Kidney (tissue), 14 donors: ENCODE measurements around the gene SLC23A2. TPM values are rescaled to one million over a fixed set of nuclear protein-coding genes. Genes with fewer than 3 reads are reported as not detected.
A peak's percentile ranks its signal among the peaks of the same experiment; 100 is the strongest.

Experiments
- DNase-seq, 5 donors: peaks; one replicate each; pipeline ENCODE4 v3.0.0-alpha.2; 2013 to 2020
- FAIRE-seq: peaks from 2 replicates; lab custom pipeline; 2012; peaks lifted over from hg19 to GRCh38; lab: Jason Lieb, UNC
- H3K27ac ChIP-seq, 2 donors: one replicate each; pipeline ENCODE4 v1.7.0; 2013; ENCODE audit warnings: low read depth in 2 of 2, low read length in 2 of 2, inconsistent platforms in 1 of 2
- H3K27me3 ChIP-seq: one replicate; pipeline ENCODE4 v1.7.1; 2013; ENCODE audit warnings: low read length, inconsistent platforms; ENCODE audit not compliant: control insufficient read depth, insufficient read depth
- H3K36me3 ChIP-seq, 3 donors: one replicate each; pipeline versions ENCODE4 v1.7.0 to v1.7.1; 2013; ENCODE audit warnings: low read length in 3 of 3, control low read depth in 1 of 3, inconsistent platforms in 1 of 3; ENCODE audit not compliant: insufficient read depth in 3 of 3, control insufficient read depth in 2 of 3
- H3K4me1 ChIP-seq, 3 donors: one replicate each; pipeline versions ENCODE4 v1.7.0 to v1.7.1; 2013; ENCODE audit warnings: low read length in 3 of 3, inconsistent platforms in 1 of 3, low read depth in 1 of 3; ENCODE audit not compliant: control insufficient read depth in 2 of 3, insufficient read depth in 2 of 3
- H3K4me3 ChIP-seq, 3 donors: one replicate each; pipeline versions ENCODE4 v1.7.0 to v1.8.1; 2013; ENCODE audit warnings: low read length in 3 of 3, control low read depth in 1 of 3, inconsistent platforms in 1 of 3
- H3K9ac ChIP-seq, 3 donors: one replicate each; pipeline versions ENCODE4 v1.7.0 to v1.7.1; 2013; ENCODE audit warnings: low read length in 3 of 3, control low read depth in 1 of 3, inconsistent platforms in 1 of 3
- H3K9me3 ChIP-seq, 3 donors: one replicate each; pipeline versions ENCODE4 v1.7.0 to v1.7.1; 2013; ENCODE audit warnings: low read length in 3 of 3, control low read depth in 1 of 3, inconsistent platforms in 1 of 3; ENCODE audit not compliant: control insufficient read depth in 2 of 3, insufficient read depth in 1 of 3
- CTCF ChIP-seq: IDR thresholded peaks from 3 replicates; pipeline ENCODE4 v1.5.1; 2012; ENCODE audit warnings: mild to moderate bottlenecking, moderate library complexity, borderline replicate concordance; ENCODE audit not compliant: insufficient read depth; ENCODE audit errors: extremely low read depth
- intact Hi-C: fragments of 100-400 bp; cut with DNase I; formaldehyde crosslinking; loops from one replicate; pipeline ENCODE4 v1.11.1; 2022
- polyA plus RNA-seq: library from polyadenylated mRNA; stranded (reverse); fragments of 350-450 nt; fragmentation: Illumina TruSeq; extraction: RNeasy Lipid Tissue Mini Kit (QIAGEN cat#74804); gene quantifications from one replicate; pipeline ENCODE4 v1.2.3, GENCODE V29; 2014; ENCODE audit warnings: low read depth, low replicate concordance; ENCODE audit not compliant: insufficient read depth
- total RNA-seq: library from RNA; stranded (reverse); fragmentation: NEBNext Ultra II Directional; extraction: Animal tissue kit (Norgen Biotek cat#: 25700); gene quantifications from one replicate; pipeline ENCODE4 v1.2.1, GENCODE V29; 2021
- donor health status: control.
- donor health status: control.
- donor health status: control.
- donor health status: control.
- donor health status: control.
- donor health status: DM: yes; HTN: yes; CAD: no.
- donor health status: Normal renal cell carcinoma (clear cell type).

The SLC23A2 gene
- total and polyA plus RNA-seq, 2 donors from 2014 or later = 4.8 to 20.5 TPM

GRCh38 chr20:4829514-4830215 is 171.6 kb downstream of the SLC23A2 start:
- FAIRE-seq = no peak
- TF ChIP-seq CTCF = no peak
- intact Hi-C loops = no loop called here

GRCh38 chr20:4828830-4829513 is 172.3 kb downstream of the SLC23A2 start:
- Histone ChIP-seq H3K9me3 (no peaks in the 10 kb centered on the region), H3K4me3 (no peak overlapping the region), H3K27me3 (no peaks in the 10 kb centered on the region), H3K9ac (no peak overlapping the region), H3K27ac (no peak overlapping the region), H3K4me1 (peaks cover 0 to under 1% (median 0%) of the 10 kb centered on the region in 3 donors), H3K36me3 (no peaks in the 10 kb centered on the region)
- peak in 1 of 5 donors; percentile 26 for DNase-seq
- no peak for TF ChIP-seq CTCF
- no peak for FAIRE-seq
- intact Hi-C loops = no loop called here

More at GRCh38 chr20:4829514-4830215, 171.6 kb downstream of the SLC23A2 start:
- Histone ChIP-seq H3K27me3 (no peaks in the 10 kb centered on the region), H3K9ac (no peak overlapping the region), H3K9me3 (no peaks in the 10 kb centered on the region), H3K4me1 (no peaks in the 10 kb centered on the region), H3K27ac (no peak overlapping the region), H3K36me3 (no peaks in the 10 kb centered on the region), H3K4me3 (no peak overlapping the region)
- peak in 3 of 5 donors; percentile 17 to 23 (median 21) for DNase-seq

GRCh38 chr20:4821590-4821989 is 179.7 kb downstream of the SLC23A2 start:
- H3K27me3 ChIP-seq = no peaks in the 10 kb centered on the region
- DNase-seq (peak in 1 of 5 donors; percentile 55), FAIRE-seq (no peak)
- no peak for TF ChIP-seq CTCF
- no peaks in the 10 kb centered on the region for H3K36me3 ChIP-seq
- H3K4me1 ChIP-seq = peaks cover 0 to 3% (median 0%) of the 10 kb centered on the region in 3 donors
- intact Hi-C loops = no loop called here
- no peak overlapping the region for H3K9ac ChIP-seq
- H3K9me3 ChIP-seq = no peaks in the 10 kb centered on the region
- H3K4me3 ChIP-seq = no peak overlapping the region
- no peak overlapping the region for H3K27ac ChIP-seq
